SK-N-SH (cell line): Measurements from ENCODE around the gene BRINP3. TPM values are rescaled to one million over a fixed set of nuclear protein-coding genes. Genes with fewer than 3 reads are reported as not detected.

Experiments
- CTCF ChIA-PET: fragments of 300-600, 350-600 bp; formaldehyde crosslinking; extraction: SDS; loops from one replicate; lab custom pipeline; 2021; lab: Yijun Ruan, JAX
- POLR2A ChIA-PET: fragments of 350-600 bp; sonication (Branson Sonifier 250); formaldehyde crosslinking; extraction: SDS; loops from one replicate; lab custom pipeline; 2020; ENCODE audit warnings: antibody characterized with exemption, inconsistent platforms; lab: Yijun Ruan, JAX
- DNase-seq: peaks from one replicate; pipeline ENCODE4 v3.0.0; 2012
- H2AFZ ChIP-seq: fragments of 200-600 bp; sonication (generic); 2 replicates; pipeline ENCODE4 v1.8.1; 2016; ENCODE audit warnings: antibody characterized with exemption, mild to moderate bottlenecking, low read depth
- H3F3A ChIP-seq: fragments of 200-600 bp; sonication (generic); replicated peaks from 2 replicates; pipeline ENCODE3; 2016; ENCODE audit warnings: antibody characterized with exemption, mild to moderate bottlenecking; ENCODE audit not compliant: insufficient read depth
- H3K27ac ChIP-seq, 2 experiments: fragments of 200-500 bp in 1 of 2; fragments of 200-600 bp in 1 of 2; sonication (Bioruptor generic) in 1 of 2; sonication (generic), shearing (Covaris generic) in 1 of 2; 2 replicates each; pipeline versions ENCODE4 v1.5.1 to v1.6.1; 2014 to 2016; ENCODE audit warnings: low read depth in 2 of 2, inconsistent platforms in 1 of 2, low read length in 1 of 2, mild to moderate bottlenecking in 1 of 2, mixed read lengths in 1 of 2
- H3K27me3 ChIP-seq: fragments of 200-600 bp; sonication (generic), shearing (Covaris generic); 2 replicates; pipeline ENCODE4 v1.6.1; 2016; ENCODE audit warnings: mixed run types; ENCODE audit not compliant: insufficient read depth
- H3K36me3 ChIP-seq, 2 experiments: fragments of 200-500 bp in 1 of 2; fragments of 200-600 bp in 1 of 2; sonication (Bioruptor generic) in 1 of 2; sonication (generic) in 1 of 2; replicated peaks in 1 of 2; 2 replicates each; pipeline versions ENCODE3 to v1.5.1; 2014 to 2016; ENCODE audit warnings: low read length in 1 of 2, mild to moderate bottlenecking in 1 of 2; ENCODE audit not compliant: insufficient read depth in 2 of 2, control insufficient read depth in 1 of 2
- H3K4me1 ChIP-seq, 2 experiments: fragments of 200-500 bp in 1 of 2; fragments of 200-600 bp in 1 of 2; sonication (Bioruptor generic) in 1 of 2; sonication (generic), shearing (Covaris generic) in 1 of 2; 2 replicates each; pipeline versions ENCODE4 v1.5.1 to v1.6.1; 2014 to 2016; ENCODE audit warnings: low read depth in 1 of 2, low read length in 1 of 2, mixed run types in 1 of 2; ENCODE audit not compliant: insufficient read depth in 2 of 2, control insufficient read depth in 1 of 2
- H3K4me2 ChIP-seq: fragments of 200-600 bp; sonication (generic), shearing (Covaris generic); 2 replicates; pipeline ENCODE4 v1.6.1; 2017; ENCODE audit warnings: mixed run types
- H3K4me3 ChIP-seq, 2 experiments: fragments of 200-500 bp in 1 of 2; fragments of 200-600 bp in 1 of 2; sonication (Bioruptor generic) in 1 of 2; sonication (generic), shearing (Covaris generic) in 1 of 2; 2 replicates each; pipeline versions ENCODE4 v1.5.1 to v1.8.1; 2014 to 2016; ENCODE audit warnings: low read depth in 2 of 2, inconsistent platforms in 1 of 2, low read length in 1 of 2, mild to moderate bottlenecking in 1 of 2, mixed read lengths in 1 of 2, moderate library complexity in 1 of 2
- H3K79me2 ChIP-seq: fragments of 200-600 bp; sonication (generic); 2 replicates; pipeline ENCODE4 v1.8.1; 2017; ENCODE audit warnings: mild to moderate bottlenecking; ENCODE audit not compliant: insufficient read depth
- H3K9ac ChIP-seq: fragments of 200-600 bp; sonication (generic); 2 replicates; pipeline ENCODE4 v1.6.1; 2017; ENCODE audit warnings: mixed run types
- H3K9me2 ChIP-seq: fragments of 200-600 bp; sonication (generic); 2 replicates; pipeline ENCODE4 v1.6.1; 2017; ENCODE audit warnings: mixed run types
- H3K9me3 ChIP-seq: fragments of 200-600 bp; sonication (generic); 2 replicates; pipeline ENCODE4 v1.6.1; 2017; ENCODE audit warnings: mixed run types, mild to moderate bottlenecking, moderate library complexity
- H4K20me1 ChIP-seq: fragments of 200-600 bp; sonication (generic); 2 replicates; pipeline ENCODE4 v1.6.1; 2017; ENCODE audit warnings: mild to moderate bottlenecking, mixed run types; ENCODE audit not compliant: insufficient read depth
- CHD2 ChIP-seq: fragments of 150-350 bp; IDR thresholded peaks from 2 replicates; pipeline ENCODE4 v1.6.1; 2018; ENCODE audit warnings: low read length; ENCODE audit not compliant: partially characterized antibody
- EP300 ChIP-seq, 2 experiments: IDR thresholded peaks; 2 replicates each; pipeline versions ENCODE4 v1.4.0 to v1.6.1; 2012; ENCODE audit warnings: borderline replicate concordance in 1 of 2, low read depth in 1 of 2, low read length in 1 of 2
- FOSL2 ChIP-seq: IDR thresholded peaks from 2 replicates; pipeline ENCODE4 v1.4.0; 2012; ENCODE audit warnings: low read depth, mild to moderate bottlenecking, moderate library complexity, borderline replicate concordance
- FOXJ3 ChIP-seq: sonication (generic); formaldehyde crosslinking; IDR thresholded peaks from 2 replicates; pipeline ENCODE4 v1.5.1; 2020; ENCODE audit warnings: mild to moderate bottlenecking, missing genetic modification reagents
- RAD21 ChIP-seq: IDR thresholded peaks from 2 replicates; pipeline ENCODE4 v1.6.1; 2012; ENCODE audit warnings: mild to moderate bottlenecking, low read length
- RFX5 ChIP-seq: IDR thresholded peaks from 2 replicates; pipeline ENCODE4 v1.6.1; 2012; ENCODE audit warnings: mild to moderate bottlenecking, improper control_type of control experiment, low read length
- RXRA ChIP-seq: IDR thresholded peaks from 2 replicates; pipeline ENCODE4 v1.4.0; 2012; ENCODE audit warnings: low read depth, mild to moderate bottlenecking, borderline replicate concordance
- USF2 ChIP-seq: fragments of 150-350 bp; IDR thresholded peaks from 2 replicates; pipeline ENCODE4 v1.6.1; 2017; ENCODE audit warnings: antibody characterized with exemption, low read length, low read depth, borderline replicate concordance
- YY1 ChIP-seq: IDR thresholded peaks from 2 replicates; pipeline ENCODE4 v1.4.0; 2012; ENCODE audit warnings: low read depth, mild to moderate bottlenecking
- WGBS: methylation state at CpG from one replicate; pipeline ENCODE4 v1.1.6; 2017; ENCODE audit warnings: low lambda C conversion rate; 5-methylcytosine and 5-hydroxymethylcytosine counted together
- polyA plus RNA-seq, 3 experiments: library from polyadenylated mRNA; depleted of rRNA; stranded (reverse); fragments of >200 nt; gene quantifications; 2 replicates each; pipeline ENCODE4 v1.2.3, GENCODE V29; 2012

The BRINP3 gene
- polyA plus RNA-seq, 1 of the 3 experiments (the other 2 are of a cell fraction): not detected

GRCh38 chr1:190391582-190391981 is 86.1 kb downstream of the BRINP3 start (continued):
- TF ChIP-seq USF2: no peak

GRCh38 chr1:190377991-190378390 is 99.7 kb downstream of the BRINP3 start:
- DNase-seq: no peak
- Histone ChIP-seq H3F3A (no peaks in the 10 kb centered on the region), H3K9me2 (no peaks in the 10 kb centered on the region), H3K4me1 (no peaks in the 10 kb centered on the region; a peak in 1 of 4 replicates), H3K4me2 (no peak overlapping the region), H3K27me3 (no peaks in the 10 kb centered on the region), H3K27ac (no peak overlapping the region), H3K79me2 (no peaks in the 10 kb centered on the region), H4K20me1 (no peaks in the 10 kb centered on the region), H3K9ac (no peak overlapping the region), H2AFZ (no peak overlapping the region), H3K4me3 (no peak overlapping the region), H3K9me3 (no peaks in the 10 kb centered on the region), H3K36me3 (no peaks in the 10 kb centered on the region)
- ChIA-PET POLR2A (no interaction called here), CTCF (no interaction called here)
- TF ChIP-seq USF2 (no peak), FOSL2 (no peak), RAD21 (no peak), RFX5 (no peak), FOXJ3 (no peak), YY1 (no peak), CHD2 (no peak)
- WGBS: 77% methylated on average over 2 of the region's 2 CpGs

GRCh38 chr1:190377294-190377693 is 100.4 kb downstream of the BRINP3 start:
- Histone ChIP-seq H3K79me2 (no peaks in the 10 kb centered on the region), H2AFZ (no peak overlapping the region), H3K27me3 (no peaks in the 10 kb centered on the region)
- POLR2A ChIA-PET: no interaction called here
- TF ChIP-seq RXRA (no peak), RAD21 (no peak), EP300 (IDR thresholded peaks at IDR 0.05; ENCODE audit: borderline replicate concordance in 1 of 2, low read depth in 1 of 2, low read length in 1 of 2) (no peak)
- TF ChIP-seq, all 33 proteins: peak for 0
- H3K4me3 ChIP-seq: no peak overlapping the region
- H3K9ac ChIP-seq: no peak overlapping the region
- CTCF ChIA-PET: no interaction called here
- H3K4me1 ChIP-seq: no peaks in the 10 kb centered on the region; a peak in 1 of 4 replicates
- no peak overlapping the region for H3K4me2 ChIP-seq
- H3K27ac ChIP-seq: no peak overlapping the region
- H3F3A ChIP-seq: no peaks in the 10 kb centered on the region
- no peaks in the 10 kb centered on the region for H3K36me3 ChIP-seq
- no peaks in the 10 kb centered on the region for H3K9me2 ChIP-seq
- 64% methylated on average over 2 of the region's 2 CpGs for WGBS
- H3K9me3 ChIP-seq: no peaks in the 10 kb centered on the region
- DNase-seq: no peak
- no peaks in the 10 kb centered on the region for H4K20me1 ChIP-seq
